Renal cortical epithelial cell (primary cell): Measurements from ENCODE around the gene C1QTNF9. TPM values are rescaled to one million over a fixed set of nuclear protein-coding genes. Genes with fewer than 3 reads are reported as not detected.
"Not testable (repeated sequence)": the region's sequence is repeated elsewhere in the genome, so short reads cannot be mapped to it uniquely, and the experiment has no call there.

Experiments used
- DNase-seq: peaks from one replicate; pipeline ENCODE4 v3.0.0-alpha.2; 2011; ENCODE audit warnings: low read depth
- total RNA-seq: library from RNA; depleted of rRNA; stranded (reverse); fragments of >200 nt; gene quantifications from 2 replicates; pipeline ENCODE4 v1.2.3, GENCODE V29; 2014

Gene C1QTNF9
- total RNA-seq, 1 donor from 2014 or later, result not detected

DNA sequence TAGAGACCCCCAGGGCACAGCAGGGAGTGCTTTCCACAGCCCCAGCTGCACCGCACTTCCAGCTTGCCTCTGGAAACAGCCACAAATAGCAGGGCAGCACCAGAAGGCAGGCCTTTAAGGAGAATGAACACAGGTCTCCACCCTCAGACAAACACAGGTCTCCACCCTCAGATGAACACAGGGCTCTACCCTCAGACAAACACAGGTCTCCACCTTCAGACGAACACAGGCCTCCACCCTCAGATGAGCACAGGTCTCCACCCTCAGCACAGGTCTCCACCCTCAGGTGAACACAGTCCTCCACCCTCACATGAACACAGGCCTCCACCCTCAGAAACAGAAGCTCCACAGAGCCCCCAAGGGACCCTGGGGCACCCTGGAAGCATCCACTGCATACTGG lies 51.7 kb downstream of the C1QTNF9 start:
- DNase-seq, result no peak

DNA sequence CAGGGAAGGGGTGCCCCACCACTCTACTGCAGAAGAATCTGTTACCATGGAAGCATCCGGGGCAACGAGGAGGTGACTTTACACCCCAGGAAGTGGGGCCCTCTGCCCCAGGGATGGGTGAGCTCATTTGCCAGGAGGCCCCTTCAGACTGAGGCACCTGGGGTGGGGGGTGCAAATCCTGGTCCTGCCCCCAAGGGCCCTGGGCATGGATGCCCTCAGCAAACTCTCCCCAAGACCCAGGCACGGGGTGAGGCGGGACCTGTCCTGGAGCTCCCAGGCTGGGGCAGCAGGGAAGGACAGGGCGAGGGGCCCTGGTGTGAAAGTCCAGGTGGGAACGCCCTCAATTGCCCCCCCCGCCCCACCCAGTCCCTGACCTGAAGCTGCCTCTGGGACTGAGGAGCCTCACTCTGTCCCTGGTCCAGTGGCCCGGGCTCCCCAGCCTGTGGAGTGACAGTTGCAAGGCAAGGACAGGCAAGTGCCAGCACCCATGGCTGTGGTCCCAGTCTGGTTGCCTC lies 52.5 kb downstream of the C1QTNF9 start:
- no peak for DNase-seq

- DNase-seq, result no peak
Observed at GRCh38 chr13:24362435-24362952, 53.1 kb downstream of the C1QTNF9 start.

- DNase-seq, result no peak
Observed at GRCh38 chr13:24365191-24365590, 55.8 kb downstream of the C1QTNF9 start.

DNA sequence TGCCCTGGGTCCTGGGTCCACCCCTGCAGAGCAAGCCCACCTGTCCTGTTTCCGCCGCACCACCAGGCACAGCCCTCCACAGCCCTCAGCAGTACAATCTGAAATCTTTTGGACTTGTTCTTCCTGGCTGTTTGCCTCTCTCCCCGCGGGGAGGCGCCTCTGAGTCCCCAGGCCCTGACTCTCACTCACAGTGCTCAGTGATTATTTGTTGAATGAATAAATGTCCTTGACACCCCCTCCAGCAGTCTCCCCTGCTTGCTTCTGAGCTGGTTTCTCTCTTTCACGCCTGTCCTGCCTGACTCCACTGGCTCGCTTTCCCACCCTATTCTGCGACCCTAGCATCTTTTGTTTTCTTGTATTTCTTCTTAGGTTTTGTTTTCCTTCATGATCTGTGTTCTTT lies 56.9 kb downstream of the C1QTNF9 start:
- not testable (repeated sequence) for DNase-seq

DNA sequence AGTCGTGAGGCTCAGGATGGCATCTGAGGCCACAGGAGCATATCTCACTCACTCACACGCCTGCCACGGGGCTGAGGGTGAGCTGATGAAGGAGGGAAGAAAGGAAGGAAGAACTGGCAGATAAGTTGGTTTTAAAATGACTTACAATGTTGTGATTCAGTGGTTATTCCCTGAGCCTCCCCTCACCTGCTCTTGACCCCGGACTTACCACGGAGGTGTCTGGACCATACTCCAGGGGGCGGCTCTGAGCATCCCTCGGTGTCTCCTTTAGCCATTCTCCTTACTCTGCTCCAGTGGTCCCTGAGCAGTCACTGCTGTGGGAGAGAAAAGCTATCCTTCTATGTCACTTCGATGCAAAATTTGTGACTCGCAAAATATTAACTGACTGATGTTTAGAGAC lies 61.9 kb downstream of the C1QTNF9 start:
- DNase-seq, result not testable (repeated sequence)

Other genes starting within 250 kb of the C1QTNF9 start
- 7.3 and 27.4 TPM in 2 replicates for gene SPATA13, start 148.9 kb upstream of the C1QTNF9 start, total RNA-seq
- 83.7 and 124 TPM in 2 replicates for gene PARP4, start 203.2 kb downstream of the C1QTNF9 start, total RNA-seq